GM19455 (cell line): ENCODE measurements around the gene DYNC2H1.
"Not testable (repeated sequence)": the region's sequence is repeated elsewhere in the genome, so short reads cannot be mapped to it uniquely, and the experiment has no call there.

Experiments used
- ATAC-seq: cut with Tn5 transposase; IDR thresholded peaks from one replicate; pipeline ENCODE4 v1.9.1; 2021; ENCODE audit not compliant: unreplicated experiment

Gene DYNC2H1

GRCh38 chr11:103358251-103358650, 249.0 kb downstream of the DYNC2H1 start:
- ATAC-seq = no peak

DNA sequence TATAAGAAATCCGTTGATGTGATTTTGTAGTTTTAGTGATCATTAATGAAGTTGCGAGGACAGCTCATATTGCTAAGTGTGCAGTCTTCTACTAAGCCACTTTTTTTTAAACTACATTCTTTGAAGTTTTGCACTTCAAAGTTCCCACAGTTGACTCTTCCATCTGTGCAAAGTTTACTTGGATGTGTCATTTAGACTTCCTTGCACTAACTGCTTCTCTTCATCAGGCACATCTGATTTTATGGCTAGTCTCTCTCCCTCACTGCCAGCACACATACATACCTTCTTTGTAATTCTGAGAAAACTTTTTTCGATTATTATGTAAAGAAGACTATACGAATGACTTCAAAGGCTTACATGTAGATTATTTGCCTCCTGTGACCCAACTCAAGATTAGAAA, 250.0 kb downstream of the DYNC2H1 start:
- no peak for ATAC-seq

GRCh38 chr11:103364687-103365086, 255.5 kb downstream of the DYNC2H1 start:
- no peak for ATAC-seq

- ATAC-seq = no peak
Measured at GRCh38 chr11:103367650-103368049, 258.4 kb downstream of the DYNC2H1 start.

- no peak for ATAC-seq
Measured at GRCh38 chr11:103368145-103368544, 258.9 kb downstream of the DYNC2H1 start.

- ATAC-seq = no peak
Measured at GRCh38 chr11:103370076-103370475, 260.9 kb downstream of the DYNC2H1 start.

GRCh38 chr11:103372906-103373305, 263.7 kb downstream of the DYNC2H1 start:
- no peak for ATAC-seq

DNA sequence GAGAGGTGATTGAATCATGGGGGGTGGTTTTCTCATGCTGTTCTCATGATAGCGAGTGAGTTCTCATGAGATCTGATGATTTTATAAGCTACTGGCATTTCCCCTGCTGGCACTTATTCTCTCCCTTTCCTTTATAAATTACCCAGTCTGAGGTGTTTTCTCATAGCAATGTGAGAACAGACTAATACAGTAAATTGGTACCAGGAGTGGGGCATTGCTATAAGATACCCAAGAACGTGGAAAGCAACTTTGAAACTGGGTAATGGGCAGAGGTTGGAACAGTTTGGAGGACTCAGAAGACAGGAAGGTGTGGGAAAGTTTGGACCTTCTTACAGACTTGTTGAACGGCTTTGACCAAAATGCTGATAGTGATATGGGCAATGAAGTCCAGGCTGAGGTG, 265.0 kb downstream of the DYNC2H1 start:
- ATAC-seq = not testable (repeated sequence)

- no peak for ATAC-seq
Measured at GRCh38 chr11:103378931-103379330, 269.7 kb downstream of the DYNC2H1 start.

DNA sequence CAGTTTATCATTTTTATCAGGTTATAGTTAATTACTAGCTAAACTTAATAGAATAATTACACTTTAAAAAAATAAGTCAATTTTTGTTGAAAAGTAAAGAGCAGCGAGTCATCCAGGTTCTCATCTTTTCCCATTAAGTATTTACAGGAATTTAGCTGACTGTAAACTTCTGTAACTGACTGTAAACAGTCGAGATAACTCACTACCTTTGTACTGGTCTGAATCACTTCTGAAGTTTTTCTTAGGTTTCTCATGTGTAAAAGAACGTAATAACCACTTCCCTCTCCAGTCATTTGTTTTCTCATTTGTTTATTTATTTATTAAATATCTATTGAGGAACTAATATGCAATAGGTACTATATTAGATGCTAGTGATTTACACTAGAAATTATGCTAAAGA, 270.8 kb downstream of the DYNC2H1 start:
- ATAC-seq = no peak

GRCh38 chr11:103384652-103385051, 275.4 kb downstream of the DYNC2H1 start:
- ATAC-seq = no peak

GRCh38 chr11:103395612-103396011, 286.4 kb downstream of the DYNC2H1 start:
- ATAC-seq = no peak

DNA sequence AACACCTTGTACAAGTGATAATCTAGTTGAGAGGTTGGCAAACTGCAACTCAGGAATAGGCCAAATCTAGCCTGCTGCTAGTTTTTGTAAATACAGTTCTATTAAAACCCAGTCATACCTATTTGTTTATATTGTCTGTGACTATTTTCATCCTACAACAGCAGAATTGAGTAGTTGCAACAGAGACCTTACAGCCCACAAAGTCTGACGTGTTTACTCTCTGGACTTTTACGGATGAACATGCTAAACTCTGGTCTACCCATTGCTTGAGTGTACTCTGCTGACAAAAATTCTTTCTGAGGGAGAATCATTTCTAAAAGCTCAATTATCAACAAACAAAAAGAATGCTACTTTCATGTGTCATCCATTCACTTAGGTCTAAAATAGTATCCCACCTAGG, 287.0 kb downstream of the DYNC2H1 start:
- no peak for ATAC-seq

DNA sequence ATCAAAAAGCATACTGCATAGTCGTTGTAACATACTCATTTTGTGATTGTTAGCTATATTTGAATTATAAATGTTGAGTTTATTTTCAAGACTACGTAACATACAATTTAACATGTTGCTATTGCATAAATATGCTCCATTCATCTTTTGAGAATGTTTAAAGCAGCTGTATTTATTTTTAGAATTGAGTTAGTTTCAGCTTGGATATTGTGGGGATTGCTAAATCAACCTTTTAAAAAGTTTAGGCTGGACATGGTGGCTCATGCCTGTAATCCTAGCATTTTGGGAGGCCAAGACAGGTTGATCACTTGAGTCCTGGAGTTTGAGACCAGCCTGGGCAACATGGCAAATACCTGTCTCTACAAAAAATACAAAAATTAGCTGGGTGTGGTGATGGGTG, 288.1 kb downstream of the DYNC2H1 start:
- ATAC-seq = no peak

GRCh38 chr11:103398829-103399228, 289.6 kb downstream of the DYNC2H1 start:
- ATAC-seq = no peak

GRCh38 chr11:103406357-103406756, 297.1 kb downstream of the DYNC2H1 start:
- no peak for ATAC-seq

GRCh38 chr11:103407641-103408040, 298.4 kb downstream of the DYNC2H1 start:
- ATAC-seq = no peak

DNA sequence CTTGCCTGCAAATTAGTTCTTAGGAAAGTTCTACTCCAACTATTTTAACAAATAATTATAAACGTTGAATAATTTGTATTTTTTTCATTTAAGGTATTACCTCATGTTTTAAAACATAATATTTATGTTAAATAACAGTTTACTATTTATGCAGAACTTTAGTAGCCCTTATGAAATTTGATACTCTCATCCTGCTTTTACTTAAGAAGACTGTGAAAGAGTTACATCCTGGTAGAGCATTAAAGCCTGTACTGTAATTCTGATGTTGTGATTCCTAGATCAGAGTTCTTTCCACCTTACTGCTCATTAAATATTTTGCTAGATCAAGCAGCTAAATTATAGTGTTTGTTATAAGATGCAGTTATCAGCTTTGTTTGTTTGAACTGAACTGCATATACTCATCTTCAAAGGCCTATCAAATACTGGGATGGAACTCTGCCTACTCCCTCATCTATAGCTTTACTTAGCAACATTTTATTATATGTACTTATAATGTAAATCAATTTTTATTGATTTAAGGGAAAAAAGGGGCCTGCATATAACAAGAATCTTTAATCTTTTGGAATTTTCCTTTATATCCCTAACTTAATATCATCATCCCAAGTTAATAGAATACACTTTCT, 304.2 kb downstream of the DYNC2H1 start:
- ATAC-seq = no peak

DNA sequence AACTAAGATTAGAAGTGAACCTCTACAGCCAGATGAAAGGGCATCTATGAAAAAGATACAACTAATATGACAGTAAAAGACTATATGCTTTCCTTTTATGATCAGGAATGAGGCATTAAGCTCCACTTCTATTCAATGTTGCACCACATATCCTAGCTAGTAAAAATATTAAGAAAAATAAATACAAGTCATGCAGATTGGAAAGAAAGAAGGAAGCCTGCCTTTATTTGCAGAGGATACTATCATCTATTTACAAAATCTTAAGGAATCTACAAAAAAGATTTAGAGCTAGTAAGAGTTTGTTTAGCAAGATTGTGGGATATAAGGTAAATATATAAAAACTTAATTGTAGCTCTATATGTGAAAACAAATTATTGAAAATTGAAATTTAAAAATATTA, 308.8 kb downstream of the DYNC2H1 start:
- ATAC-seq = no peak

- no peak for ATAC-seq
Measured at GRCh38 chr11:103420593-103420992, 311.4 kb downstream of the DYNC2H1 start.

DNA sequence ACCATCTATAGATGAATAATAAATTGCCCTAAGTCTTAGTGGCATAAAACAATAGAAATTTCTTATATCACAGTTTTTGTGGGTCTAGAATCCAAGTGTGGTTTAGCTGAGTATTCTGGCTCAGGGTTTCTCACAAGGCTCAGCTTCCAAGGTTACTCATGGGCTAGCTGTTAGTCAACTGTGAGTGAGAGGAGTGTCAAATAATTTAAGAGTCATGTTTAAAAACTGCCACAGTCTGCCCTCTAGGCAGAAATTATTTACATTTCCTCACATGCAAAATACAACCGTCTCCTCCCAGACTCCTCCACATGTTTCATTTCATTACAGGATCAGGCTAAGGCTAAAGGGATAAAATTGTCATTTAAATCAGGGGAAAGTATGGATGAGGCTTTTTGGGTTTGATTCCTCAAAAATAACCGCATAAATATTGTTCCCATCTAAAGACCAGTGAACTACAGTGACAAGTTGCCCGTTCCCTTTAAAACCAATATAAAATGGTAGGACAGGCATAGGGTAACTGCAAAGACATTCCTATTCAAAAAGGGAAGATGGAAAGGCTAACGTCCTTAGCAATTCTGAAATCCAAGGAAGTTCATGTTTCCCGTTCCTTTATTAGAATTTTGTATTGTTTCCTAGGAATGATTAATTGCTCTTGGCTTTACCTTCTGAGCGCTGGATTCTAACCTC, 324.3 kb downstream of the DYNC2H1 start:
- ATAC-seq = no peak

GRCh38 chr11:103434073-103434411, 324.8 kb downstream of the DYNC2H1 start:
- no peak for ATAC-seq
